HG02623 (cell line): ENCODE results near the gene CRKL.
"Not testable (repeated sequence)": the region's sequence is repeated elsewhere in the genome, so short reads cannot be mapped to it uniquely, and the experiment has no call there.

Experiments used
- ATAC-seq: cut with Tn5 transposase; IDR thresholded peaks from one replicate; pipeline ENCODE4 v1.9.1; 2021; ENCODE audit warnings: moderate library complexity; ENCODE audit not compliant: unreplicated experiment

CRKL gene, protein sequence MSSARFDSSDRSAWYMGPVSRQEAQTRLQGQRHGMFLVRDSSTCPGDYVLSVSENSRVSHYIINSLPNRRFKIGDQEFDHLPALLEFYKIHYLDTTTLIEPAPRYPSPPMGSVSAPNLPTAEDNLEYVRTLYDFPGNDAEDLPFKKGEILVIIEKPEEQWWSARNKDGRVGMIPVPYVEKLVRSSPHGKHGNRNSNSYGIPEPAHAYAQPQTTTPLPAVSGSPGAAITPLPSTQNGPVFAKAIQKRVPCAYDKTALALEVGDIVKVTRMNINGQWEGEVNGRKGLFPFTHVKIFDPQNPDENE

DNA sequence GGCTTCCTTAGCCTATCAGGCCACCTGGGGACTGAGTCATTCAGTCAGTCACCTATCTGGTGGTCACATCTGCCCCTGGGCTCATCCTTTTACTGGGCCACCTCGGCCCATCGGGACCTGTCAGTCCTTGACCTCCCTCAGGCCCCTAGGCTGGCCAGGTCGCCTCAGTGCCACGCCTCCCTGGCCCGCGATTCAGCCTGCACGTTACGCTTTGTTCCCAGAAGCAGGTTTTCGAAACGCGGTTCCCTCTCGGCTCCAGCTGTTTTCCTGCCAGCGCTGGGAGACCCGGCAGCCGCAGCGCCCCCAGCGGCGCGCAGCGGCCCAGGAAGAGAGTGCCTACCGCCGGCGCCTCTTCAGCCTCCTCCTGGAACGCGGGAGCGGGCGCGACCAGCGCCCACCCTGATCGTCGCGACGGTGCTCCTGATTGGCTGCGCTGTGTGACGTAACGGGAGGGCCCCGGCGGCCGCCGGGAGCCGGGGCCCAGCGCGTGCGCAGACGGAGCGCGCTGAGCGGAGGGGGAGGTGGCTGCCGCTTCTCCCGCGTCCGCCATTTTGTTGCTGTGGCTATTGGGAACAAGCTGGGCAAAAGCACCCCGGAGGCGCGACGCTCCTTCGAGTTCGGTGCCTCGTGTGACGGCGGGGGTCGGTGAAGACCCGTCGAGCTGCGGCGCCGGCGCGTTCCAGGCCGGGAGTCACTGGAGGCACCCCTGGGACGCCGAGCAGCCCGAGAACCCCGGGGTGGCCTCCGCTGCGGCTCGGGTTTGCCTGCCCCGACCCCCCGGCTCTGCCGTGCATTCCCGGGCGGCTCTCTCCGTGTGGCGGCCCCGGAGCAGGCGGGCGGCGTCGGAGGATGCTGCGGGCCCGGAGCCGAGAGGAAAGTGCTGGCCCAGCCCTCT, at the start of gene CRKL:
TSS of gene CRKL (plus strand) at position 492 of the 895 bp plus-strand sequence. CDS start 528 bp downstream, outside the sequence.
- ATAC-seq = peak; percentile 90

DNA sequence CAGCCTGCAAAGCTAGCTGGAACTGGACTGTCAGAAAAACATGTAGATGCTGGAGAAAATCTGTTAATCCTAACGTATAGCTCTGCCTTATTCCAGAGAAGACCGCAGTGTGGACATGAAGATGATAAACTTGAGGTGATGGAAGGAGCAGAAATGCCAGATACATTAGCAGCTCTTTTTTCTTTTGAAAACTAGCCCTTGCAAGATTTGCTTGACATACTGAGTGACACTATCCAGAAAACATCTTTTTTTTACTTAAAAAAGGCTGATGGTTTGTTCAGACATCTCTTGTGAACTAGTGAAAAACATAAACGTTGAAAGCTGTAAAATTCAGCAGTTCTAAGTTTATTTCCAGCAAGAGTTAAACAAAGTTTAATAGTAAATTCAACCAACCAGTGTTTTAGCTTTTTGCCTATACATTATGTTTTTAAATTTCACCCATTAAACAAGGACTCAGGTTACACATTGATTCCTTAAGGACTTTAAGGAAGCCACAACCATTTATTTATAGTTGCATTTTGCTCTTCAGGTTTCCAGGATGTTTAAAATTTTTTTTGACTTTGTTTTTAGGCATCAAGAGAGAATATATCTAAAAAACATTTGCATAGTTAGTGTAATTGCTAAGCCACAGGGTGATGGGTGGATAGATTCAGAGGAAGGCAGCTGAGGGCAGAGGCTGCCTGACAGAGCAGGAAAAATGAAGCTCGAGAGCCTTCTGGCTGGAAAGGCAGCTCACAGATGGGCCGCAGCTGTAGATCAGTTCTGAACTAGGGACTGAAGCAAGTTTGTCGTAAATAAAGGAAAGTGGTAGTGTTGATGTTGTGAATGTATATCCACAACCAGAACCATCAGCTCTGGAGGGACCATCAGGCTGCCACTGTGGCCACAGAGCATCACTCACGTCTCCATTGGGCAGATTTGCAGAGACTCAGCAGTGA, 48.9 kb upstream of the CRKL start:
- ATAC-seq = no peak

DNA sequence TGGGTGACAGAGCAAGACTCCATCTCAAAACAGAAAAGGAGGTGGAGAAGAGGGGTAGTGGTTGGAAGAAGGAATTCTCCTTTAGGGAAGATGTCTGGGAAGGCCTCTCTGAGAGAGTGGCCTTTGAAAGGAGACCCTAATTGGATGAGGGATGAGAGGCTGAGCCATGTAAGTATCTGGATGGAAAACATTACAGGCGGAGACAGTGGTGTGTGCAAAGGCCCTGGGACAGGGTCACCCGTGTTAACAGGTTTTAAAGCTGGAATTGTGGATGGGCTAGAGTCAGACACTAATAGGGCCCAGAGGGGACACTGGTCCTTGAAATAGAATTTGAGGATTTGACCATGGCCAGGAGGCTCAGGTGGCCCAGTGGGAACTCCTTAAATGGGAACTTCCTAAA, 48.0 kb upstream of the CRKL start:
- no peak for ATAC-seq

DNA sequence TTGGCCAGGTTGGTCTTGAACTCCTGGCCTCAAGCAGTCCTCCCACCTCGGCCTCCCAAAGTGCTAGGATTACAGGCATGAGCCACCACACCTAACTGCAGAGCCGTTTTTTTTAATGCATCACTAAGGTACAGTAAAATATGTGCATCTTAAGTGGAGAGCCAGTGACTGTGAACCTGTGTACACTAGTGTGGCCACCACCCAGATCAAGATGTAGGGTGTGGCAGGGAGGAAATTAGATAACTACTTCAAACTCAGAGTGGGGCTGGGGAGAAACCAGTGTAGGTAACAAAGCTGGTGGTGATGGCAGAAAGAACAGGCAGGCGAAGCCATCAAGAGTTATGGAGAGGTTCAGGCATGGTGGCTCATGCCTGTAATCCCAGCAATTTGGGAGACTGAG, 44.0 kb upstream of the CRKL start:
- no peak for ATAC-seq

DNA sequence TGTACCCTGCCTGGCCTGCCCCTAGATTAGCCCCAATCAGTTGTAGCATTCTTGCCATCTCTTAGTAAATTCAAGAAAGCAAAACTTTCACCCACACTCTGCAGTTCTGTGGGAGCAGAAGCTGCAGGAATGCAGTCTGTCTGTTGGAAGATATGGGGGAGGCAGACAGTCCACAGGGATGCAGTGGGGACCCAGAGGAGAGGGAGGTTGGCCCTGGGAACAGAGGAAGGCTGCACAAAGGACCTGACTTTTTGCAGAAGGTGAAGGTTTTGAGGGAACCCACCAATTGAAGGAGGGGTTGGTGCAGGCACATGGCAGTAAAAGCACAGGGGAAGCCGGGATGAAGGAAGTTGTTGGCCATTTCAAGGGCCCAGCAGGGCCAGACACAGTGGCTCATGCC, 41.9 kb upstream of the CRKL start:
- no peak for ATAC-seq

DNA sequence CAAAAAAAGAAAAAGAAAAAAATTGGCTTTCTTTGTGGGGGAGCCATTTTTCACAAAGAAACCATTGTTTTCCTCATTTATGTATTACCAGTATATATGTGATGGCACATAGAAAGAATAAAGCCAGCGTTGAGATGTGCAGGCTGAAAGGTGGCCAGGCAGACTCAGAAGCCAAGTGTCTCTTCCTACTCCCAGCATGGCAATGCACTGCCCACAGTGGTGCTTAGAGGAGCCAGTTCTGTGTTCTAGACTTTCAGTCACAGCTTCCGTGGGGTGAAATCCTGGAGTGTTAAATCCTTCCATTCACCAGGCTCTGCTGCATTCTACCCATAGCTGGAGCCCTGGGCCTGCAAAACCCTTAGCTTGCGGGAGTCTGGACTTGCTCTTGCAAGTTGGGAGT, 39.5 kb upstream of the CRKL start:
- ATAC-seq = no peak

DNA sequence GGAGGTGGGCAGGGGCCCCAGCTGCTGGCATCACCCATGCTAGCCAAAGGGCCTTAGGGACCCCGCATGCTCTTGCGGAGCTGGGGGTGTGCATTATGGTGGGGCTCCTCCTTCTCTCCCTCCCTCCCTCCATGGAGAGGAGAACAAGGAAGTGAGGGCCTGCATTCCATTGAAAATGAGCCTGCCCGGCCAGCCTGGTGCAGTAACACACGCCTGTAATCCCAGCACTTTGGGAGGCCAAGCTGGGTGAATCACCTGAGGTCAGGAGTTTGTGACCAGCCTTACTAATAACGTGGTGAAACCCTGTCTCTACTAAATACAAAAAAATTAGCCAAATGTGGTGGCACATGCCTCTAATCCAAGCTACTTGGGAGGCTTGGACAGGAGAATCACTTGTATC, 36.0 kb upstream of the CRKL start:
- ATAC-seq = no peak

DNA sequence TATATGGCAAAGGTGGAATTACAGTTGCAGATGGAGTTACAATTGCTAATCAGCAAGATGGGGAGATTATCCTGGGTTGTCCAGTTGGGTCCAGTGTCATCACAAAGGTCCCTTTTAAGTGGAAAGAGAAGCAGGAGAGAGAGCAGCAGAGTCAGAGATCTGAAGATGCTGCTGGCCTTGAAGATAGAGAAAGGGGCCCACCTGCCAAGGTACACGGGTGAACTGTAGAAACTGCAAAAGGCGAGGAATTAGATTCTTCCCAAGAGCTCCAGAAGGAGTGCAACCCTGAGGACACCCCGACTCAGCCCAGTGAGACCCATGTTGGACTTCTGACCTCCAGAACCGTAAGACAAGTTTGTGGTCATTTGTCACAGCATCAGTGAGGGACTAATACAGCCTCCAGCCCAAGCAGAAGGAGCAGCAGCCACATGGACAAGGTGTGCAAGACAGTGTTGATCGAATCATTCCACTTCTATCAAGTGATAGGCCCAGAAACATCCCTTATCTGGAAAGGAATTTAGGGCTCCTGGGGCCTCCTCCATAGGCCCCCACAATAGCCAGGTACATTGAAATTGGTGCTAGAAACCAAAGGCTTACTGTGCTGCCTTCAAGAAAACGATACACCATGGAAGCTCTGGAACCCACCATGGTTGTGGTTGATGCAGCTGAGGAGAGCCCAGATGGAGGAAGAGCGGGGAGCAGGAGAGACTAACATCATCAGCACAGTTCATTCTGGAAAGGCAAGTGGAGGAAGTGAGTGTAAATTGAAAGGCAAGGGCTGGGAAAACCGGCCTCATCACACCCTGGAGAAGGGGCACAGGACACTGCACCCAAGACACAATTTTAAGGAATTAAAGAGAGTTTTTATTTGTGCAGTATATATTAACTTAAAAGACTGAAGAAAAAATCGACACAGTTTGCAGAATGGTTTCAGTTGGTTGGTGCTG, 35.1 kb upstream of the CRKL start:
- ATAC-seq = no peak

DNA sequence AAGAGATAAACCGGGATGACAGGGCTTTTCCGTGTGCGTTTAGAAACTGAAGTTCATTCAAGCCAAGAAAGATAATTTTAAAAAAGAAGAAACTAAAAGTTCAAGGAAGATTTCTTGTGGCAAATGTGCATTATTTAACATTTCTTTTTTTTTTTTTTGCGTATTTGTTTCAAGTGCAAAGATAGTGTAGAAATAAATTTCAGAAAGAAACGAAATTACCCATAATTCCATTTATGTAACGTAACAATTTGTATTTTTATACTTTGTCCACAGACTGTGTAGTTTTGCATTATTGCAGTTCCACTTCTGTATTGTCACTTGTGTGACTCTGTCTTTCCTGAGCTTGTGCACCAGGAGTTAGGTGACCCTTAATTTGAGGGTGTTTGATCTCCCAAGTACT, 34.4 kb upstream of the CRKL start:
- no peak for ATAC-seq

DNA sequence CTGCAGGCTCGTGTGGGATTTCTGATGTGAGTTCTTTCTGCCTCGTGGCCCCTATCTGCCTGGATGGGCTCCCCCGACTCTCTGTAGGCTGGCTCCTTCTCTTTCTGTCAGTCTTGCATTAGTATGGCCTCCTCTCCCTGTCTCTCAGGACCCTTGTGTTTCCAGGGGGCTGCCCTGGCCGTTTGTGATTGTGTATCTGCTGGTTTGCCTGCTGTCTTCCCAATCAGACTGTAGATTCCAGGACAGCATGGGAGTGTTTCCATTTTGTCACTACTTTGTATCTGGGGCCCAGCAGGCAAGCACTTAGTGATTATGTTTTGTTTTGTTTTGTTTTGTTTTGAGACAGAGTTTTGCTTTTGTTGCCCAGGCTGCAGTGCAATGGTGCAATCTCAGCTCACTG, 32.8 kb upstream of the CRKL start:
- ATAC-seq = no peak

DNA sequence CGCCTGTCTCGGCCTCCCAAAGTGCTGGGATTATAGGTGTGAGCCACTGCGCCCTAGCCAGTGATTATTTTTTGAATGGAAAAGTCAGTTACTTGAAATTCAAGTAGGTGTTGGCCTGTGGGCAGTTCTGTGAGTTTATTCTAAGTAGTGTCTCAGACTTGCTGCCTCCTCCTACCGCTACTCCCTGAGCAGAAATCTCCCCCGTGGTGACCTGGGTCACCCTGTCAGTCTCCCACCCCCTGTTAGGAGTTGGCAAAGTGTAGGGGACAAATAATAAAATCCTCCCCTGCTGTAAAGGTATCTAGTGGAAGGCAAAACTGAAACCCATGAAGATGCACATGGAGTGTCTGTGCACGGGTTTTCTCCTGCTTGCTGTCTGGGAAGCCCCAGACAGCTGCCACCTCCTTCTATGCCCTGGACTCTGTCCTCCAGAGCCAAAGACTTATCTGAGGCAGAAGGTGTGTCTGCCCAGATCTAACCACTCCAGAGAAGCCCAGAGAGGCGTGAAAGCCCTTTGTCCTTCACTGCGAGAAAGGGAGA, 32.1 kb upstream of the CRKL start:
- no peak for ATAC-seq

DNA sequence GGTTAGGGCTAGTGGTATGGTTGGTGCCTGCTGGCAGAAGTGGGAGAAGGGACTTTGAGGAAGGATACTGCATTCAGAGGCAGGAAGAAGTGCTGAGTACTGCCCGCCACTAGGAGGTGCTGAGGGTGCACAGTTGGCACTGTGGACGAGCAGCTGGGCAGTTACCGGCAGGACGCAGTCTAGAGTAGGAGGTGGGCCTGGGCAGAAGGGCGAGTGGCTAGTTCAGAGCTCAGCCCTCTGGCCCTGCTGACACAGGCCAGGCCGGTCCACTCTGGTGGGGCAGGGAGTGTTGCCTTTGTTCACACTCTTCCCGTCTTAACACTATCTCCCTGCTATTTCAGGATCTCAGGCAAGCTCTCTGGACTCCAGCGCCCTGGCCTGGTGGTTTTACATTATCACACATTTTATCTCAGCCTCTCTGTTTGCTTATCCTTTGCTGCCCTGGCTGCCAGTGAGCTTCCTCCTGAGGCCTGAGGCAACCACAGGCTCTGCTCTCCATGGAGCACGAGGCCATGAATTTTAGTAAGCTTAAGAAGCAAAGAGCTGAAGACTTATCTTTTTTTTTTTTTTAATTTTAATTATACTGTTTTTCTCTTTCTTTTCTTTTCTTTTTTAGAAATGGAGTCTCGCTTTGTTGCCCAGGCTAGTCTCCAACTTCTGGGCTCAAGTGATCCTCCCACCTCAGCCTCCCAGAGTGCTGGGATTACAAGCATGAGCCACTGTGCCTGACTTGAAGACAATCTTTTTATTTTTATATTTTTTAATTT, 31.5 kb upstream of the CRKL start:
- ATAC-seq = no peak

DNA sequence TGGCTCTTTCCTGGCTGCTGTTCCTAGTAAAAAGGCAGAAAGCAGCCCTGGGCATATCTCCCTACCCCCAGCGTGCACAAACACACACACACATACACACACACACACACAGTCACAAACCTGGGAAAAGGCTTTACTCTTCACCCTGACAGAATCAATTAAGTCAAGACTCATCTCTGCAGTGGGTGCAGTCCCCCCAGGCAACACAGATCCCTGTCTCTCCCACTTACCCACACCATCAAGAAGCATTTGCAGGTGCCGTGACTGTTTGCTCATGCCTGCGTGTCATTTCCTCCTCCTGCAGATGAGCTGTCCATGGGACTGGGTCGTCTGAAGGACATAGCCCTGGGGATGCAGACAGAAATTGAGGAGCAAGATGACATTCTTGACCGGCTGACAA, 29.8 kb upstream of the CRKL start:
- no peak for ATAC-seq

DNA sequence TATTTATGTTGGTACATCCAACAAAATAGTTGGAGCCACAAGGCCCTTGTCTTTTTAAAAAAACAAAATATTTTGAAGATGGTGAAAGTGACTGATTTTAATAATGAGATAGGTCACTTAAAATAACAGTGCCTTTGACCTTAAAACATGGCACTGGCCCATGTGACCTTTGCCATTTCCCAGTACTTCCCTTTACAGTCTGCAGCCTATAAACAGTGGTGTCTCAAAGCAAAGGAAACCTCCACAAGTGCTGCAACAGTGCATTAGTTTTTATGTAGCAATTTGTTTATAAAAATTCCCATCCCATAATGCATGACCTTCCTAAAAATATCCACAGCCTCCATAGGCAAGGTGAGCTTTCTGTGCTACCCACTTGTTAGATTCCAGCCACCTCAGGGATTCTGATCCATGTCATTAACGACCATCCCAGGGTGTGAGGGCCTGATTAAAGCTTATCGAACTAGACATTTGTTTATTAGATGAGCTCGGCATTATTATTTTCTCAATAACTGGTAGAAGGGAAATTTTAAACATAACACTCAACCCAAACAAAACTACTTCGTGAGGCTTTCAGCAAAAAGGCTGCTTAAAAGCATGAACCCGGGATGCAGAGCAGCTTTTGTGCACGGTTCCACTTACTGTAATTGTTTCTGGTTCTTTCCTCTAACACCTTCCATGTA, 28.0 kb upstream of the CRKL start:
- no peak for ATAC-seq

DNA sequence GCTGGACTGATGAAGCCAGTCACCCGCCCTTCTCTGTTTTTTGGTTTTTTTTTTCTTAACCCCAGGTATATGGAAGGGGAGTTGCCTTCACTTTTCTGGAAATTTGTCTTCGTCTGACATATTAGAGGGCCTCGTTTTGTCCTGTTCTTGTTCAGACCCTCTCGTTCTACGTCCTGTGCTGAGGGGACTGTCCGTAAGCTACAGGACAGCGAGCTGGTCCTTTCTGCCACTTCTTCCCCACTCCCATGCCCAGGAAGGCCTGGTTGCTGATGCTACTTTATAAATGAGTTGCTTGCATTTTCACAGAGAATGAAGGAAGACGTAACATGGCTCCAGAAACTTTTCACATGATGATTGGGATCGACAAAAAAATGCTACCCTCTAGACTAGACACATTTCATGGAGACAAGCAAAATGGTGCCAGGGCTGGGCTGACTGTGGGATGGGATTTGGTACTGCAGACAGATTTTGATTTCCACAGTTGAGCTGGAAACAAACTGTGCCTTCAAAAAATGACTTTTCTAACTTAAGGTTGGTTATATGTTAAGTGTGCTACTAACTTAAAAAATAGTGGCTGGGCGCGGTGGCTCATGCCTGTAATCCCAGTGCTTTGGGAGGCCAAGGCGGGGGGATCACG, 27.2 kb upstream of the CRKL start:
- ATAC-seq = no peak

DNA sequence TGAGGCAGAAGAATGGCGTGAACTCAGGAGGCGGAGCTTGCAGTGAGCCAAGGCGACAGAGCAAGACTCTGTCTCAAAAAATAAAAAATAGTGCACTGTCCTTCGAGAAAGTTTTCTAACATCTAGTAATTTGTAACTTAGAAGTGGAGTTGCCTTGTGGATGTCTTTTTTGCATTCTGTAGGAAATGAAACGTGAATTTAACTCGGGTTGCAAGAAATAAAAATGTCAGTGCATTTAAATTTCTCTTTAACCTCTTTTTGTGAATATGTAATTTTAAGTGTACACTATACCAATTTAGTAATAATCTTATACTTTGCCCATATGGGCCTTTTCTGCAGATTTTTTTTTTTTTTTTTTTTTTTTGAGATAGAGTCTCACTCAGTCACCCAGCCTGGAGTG, 26.2 kb upstream of the CRKL start:
- ATAC-seq = no peak

DNA sequence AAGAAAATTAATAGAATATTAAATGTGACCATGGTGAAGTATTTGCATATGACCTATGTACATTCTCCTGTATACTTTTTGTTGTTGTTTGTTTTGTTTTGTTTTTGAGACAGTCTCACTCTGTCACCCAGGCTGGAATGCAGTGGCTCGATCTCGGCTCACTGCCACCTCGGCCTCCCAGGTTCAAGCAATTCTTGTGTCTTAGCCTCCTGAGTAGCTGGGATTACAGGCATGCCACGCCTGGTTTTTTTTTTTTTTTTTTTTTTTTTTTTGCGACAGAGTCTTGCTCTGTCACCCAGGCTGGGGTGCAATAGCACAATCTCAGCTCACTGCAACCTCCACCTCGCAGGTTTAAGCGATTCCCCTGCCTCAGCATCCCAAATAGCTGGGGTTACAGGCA, 19.5 kb upstream of the CRKL start:
- ATAC-seq = not testable (repeated sequence)

DNA sequence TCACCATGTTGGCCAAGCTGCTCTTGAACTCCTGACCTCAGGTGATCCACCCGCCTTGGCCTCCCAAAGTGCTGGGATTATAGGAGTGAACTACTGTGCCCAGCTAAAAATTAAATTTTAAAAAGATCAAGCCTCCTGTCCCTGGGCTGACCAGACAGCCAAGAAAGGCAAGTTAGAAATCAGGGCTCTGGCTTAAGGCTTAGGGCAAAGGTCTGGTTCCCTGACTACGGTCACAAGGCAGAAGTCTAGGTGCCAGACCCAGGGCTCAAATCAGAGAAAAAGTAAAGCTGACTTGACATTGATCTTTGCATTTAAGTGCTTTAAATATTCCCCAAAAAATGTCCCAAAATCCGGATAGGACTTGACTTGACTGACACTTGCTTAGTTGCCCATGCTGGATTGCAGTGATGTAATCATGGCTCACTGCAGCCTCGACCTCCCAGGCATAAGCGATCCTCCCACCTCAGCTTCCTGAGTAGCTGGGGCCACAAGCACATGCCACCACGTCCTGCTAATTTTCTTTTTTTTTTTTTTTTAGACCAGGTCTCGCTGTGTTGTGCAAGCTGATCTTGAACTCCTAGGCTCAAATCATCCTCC, 17.3 kb upstream of the CRKL start:
- ATAC-seq = no peak
